Choroid plexus epithelial cell (primary cell): ENCODE measurements around the gene CYREN.

Experiments used
- DNase-seq: peaks from one replicate; pipeline ENCODE4 v3.0.0-alpha.2; 2010; ENCODE audit warnings: low read depth
- H3K4me3 ChIP-seq: 2 replicates; pipeline ENCODE4 v1.5.1; 2011; ENCODE audit warnings: low read depth, mild to moderate bottlenecking, control low read depth, low read length, moderate library complexity
- TF ChIP-seq, protein P1 (sequence below): conservative IDR thresholded peaks from 2 replicates; pipeline ENCODE4 v1.5.1; 2011; ENCODE audit warnings: low read depth, mild to moderate bottlenecking, control low read depth, inconsistent platforms, low read length, moderate library complexity

Gene CYREN

DNA sequence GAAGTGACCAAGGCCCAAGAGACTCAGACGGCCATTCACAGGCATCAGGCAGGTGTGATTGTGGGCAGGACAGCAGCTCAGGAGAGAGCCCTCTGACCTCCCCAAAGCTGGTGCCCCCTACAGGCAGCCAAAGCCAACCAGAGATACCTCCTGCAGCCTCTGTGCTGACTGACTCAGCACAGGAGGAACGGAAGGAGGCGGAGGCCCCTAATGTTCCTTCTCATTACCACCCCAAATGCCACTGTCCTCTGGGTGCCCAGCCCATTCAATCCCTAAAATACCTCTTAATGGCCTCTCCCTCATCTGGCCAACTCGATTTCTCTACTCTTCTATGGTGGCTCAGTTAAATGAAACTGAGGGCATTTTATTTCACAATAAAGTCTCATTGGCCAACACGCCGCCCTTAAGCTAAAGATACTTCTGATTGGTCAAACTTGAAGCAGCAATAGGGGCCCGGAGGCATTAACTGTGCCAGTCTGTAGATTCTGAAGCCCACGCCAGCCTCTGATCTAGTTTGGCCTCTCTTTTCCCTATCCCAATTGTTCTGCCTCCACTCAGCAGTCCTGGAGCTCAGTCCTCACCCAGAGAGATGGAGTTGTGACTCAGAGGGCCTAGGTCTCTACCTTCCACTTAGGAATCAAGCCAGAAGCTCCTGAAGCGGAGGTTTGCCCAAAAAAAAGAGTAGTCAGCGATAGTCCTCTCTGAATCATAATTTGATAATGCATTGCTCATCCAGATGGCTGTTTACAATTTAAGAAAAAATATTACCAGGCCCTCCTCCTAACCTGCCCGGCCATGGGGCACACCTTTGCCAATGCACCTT, 1.2 kb downstream of the CYREN start:
- H3K4me3 ChIP-seq, result peak overlapping the region; percentile 78
- peak; percentile 42 for DNase-seq
- TF ChIP-seq, protein P1, sequence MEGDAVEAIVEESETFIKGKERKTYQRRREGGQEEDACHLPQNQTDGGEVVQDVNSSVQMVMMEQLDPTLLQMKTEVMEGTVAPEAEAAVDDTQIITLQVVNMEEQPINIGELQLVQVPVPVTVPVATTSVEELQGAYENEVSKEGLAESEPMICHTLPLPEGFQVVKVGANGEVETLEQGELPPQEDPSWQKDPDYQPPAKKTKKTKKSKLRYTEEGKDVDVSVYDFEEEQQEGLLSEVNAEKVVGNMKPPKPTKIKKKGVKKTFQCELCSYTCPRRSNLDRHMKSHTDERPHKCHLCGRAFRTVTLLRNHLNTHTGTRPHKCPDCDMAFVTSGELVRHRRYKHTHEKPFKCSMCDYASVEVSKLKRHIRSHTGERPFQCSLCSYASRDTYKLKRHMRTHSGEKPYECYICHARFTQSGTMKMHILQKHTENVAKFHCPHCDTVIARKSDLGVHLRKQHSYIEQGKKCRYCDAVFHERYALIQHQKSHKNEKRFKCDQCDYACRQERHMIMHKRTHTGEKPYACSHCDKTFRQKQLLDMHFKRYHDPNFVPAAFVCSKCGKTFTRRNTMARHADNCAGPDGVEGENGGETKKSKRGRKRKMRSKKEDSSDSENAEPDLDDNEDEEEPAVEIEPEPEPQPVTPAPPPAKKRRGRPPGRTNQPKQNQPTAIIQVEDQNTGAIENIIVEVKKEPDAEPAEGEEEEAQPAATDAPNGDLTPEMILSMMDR, result peak; percentile 58

DNA sequence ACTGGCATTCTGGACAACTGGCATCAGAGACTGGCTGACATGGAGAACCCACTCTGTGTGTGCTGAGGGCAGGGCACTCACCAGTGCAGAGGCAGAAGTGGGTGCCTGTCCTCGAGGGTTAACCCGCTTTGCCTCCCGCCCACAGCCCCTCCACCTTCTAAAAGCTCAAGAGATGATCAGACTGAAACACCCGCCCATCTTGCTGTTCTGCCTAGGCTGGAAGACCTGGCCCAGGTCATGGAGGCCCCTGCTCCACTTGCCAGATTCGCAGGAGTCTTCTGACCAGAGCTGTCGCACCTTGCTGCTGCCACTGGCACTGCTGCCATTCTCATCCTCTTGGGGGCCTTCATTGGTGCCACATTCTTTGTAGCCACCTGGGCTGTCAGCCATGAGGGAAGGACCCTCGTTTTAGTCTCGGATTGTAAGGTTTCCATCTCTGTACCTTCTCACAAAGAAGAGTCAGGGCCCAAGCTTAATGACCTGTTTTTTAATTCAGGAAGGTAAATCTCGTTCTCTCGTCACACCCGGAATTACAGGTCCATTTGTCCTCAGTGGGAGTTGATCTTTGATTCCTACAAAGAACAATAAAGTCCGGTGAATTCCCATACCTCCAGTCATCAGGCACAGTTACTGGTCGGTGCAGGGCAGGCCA, 1.9 kb downstream of the CYREN start:
- TF ChIP-seq, protein P1, result no peak
- H3K4me3 ChIP-seq, result no peak overlapping the region
- no peak for DNase-seq

DNA sequence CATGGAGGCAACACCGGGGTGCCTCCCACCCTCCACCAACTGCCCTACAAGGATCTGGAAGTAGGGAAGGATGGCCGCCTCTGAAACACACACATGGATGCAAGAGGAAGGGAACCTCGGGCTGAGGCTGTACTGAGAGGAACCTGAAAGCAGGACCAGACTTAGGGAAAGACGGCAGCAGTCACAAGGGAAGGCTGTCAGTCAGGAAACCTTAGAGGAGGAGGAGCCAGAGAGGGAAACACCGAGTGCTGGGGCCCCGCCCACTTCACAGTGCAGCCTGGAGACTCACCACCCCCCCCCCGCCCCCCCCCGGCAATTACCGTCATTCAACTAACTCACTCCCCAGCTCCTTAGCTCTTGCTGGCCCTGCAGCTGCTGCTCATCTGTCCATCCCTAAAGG, 2.5 kb downstream of the CYREN start:
- DNase-seq, result no peak
- no peak overlapping the region for H3K4me3 ChIP-seq
- TF ChIP-seq, protein P1, result no peak

DNA sequence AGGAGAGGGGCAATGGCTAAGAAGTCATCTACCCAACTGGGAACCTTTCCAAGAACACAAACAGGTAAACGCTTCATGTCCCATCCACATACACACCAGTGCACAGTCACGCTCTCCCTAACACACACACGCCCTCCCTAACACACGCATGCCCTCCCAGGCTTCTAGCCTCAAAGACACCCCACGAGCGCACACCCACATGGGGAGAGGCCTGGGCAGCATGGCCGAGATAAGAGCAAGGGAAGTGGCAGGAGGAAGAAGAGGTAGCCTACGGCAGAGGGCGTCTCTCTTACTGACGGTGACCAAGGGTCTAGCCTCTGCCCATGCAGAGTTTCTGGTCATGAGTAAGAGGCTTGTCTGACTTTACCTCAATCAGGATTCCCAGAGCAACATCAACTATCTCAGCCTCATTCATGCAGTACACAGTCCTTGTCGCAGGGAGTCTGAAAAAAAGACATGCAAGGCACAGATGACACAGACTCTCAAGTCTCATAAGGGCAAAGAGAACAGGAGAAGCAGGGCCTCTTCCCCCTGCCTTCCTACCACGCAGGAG, 3.1 kb downstream of the CYREN start:
- H3K4me3 ChIP-seq, result no peak overlapping the region
- TF ChIP-seq, protein P1, result no peak
- DNase-seq, result no peak

DNA sequence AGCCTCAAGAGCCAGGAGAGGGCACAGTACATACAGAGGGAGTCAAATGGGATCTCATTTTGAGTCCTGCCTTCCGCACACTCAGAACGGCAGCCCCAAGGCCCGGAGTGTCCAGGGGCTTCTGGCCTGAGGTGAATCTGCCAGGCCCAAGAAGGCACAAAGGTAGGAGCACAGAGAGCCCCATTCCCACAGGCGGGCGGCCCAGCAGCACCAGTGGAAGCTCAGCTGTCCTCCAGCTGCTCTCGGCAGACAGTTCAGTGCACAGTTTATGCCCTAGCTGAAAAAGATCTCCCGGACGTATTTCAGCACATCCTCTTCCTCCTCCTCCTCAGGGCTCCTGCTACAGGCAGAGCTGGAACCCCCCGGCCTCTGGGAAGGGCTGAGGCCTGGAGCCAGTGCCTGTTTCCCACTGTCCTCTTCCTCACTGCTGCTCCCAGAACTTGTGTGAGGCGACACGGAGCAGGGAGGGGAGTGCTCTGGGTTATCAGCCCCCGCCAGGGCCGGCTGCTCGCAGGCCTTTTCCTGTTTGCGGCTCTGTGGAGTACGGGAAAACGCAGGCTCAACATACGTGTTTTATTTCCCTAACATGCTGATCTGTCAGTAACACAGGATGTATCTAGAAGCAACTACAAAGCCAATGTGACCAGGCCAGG, 4.0 kb downstream of the CYREN start:
- H3K4me3 ChIP-seq, result no peak overlapping the region
- no peak for DNase-seq
- TF ChIP-seq, protein P1, result no peak

DNA sequence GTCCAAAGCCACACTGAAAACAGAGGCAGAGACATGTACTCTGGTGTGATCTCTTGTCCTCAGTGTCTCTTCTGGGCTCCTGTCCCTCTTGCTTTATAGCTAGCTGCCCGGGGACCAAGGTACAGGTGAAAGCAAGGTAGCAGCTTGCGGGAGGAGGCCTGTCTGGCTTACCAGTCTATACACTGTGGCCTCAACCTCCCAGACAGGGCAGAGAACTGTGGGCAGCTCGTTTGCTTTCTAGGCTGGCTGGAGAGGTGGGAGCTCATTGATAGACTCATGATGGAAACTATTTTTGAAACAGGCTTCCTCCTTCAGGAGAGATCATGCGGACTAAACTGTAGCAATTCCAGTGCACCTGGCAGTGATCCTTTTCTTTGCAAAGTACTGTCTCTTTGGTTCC, 4.6 kb downstream of the CYREN start:
- DNase-seq, result no peak
- H3K4me3 ChIP-seq, result no peak overlapping the region
- TF ChIP-seq, protein P1, result no peak
